Hepatocyte (in vitro differentiated cells): ENCODE data around the gene ARIH2.

Experiments
- CTCF ChIP-seq: fragments of 200-600 bp; sonication (generic); IDR thresholded peaks from 2 replicates; pipeline ENCODE4 v1.5.1; 2016; ENCODE audit warnings: antibody characterized with exemption, mild to moderate bottlenecking; ENCODE audit not compliant: poor library complexity
- EZH2 ChIP-seq: fragments of 200-600 bp; sonication (generic); IDR thresholded peaks from 2 replicates; pipeline ENCODE4 v1.6.1; 2016; ENCODE audit warnings: antibody characterized with exemption, mild to moderate bottlenecking, borderline replicate concordance
- EZH2phosphoT487 ChIP-seq: fragments of 200-600 bp; sonication (generic); IDR thresholded peaks from one replicate; pipeline ENCODE4 v1.6.1; 2018; ENCODE audit warnings: antibody characterized with exemption, mild to moderate bottlenecking, low read depth, moderate library complexity; ENCODE audit not compliant: unreplicated experiment, severe bottlenecking

DNA sequence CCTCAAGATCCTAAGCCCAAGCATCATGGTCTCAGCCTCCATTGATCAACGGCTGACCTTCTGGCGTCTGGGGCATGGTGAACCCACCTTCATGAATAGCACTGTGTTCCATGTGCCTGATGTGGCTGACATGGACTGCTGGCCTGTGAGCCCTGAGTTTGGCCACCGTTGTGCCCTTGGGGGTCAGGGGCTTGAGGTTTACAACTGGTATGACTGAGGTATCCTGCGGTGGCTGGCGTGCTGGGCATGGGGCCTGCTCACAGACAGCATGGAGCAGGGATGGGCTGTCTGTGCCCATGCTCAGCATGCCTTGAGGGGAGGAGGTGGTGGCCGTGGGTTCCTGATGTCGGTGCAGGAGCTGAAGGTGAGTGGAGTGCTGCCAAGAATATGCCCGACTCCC is 96.4 kb downstream of the ARIH2 start:
- TF ChIP-seq EZH2: no peak
- TF ChIP-seq CTCF: no peak
- TF ChIP-seq EZH2phosphoT487: no peak
